Ovary (tissue), 9 donors: ENCODE results near the gene PRSS38. TPM values are rescaled to one million over a fixed set of nuclear protein-coding genes. Genes with fewer than 3 reads are reported as not detected.
"Not testable (repeated sequence)": the region's sequence is repeated elsewhere in the genome, so short reads cannot be mapped to it uniquely, and the experiment has no call there.

Source experiments
- DNase-seq, 5 donors: peaks; one replicate each; pipeline ENCODE4 v3.0.0-alpha.2; 2019 to 2020
- H3K27ac ChIP-seq, 2 donors: fragments of 200-600 bp; one replicate each; pipeline versions ENCODE4 v1.5.1 to v1.8.0; 2019 to 2022
- H3K27me3 ChIP-seq: fragments of 200-600 bp; one replicate; pipeline ENCODE4 v1.8.0; 2022
- H3K36me3 ChIP-seq: fragments of 200-600 bp; sonication (generic); one replicate; pipeline ENCODE4 v1.5.1; 2019
- H3K4me1 ChIP-seq: one replicate; pipeline ENCODE4 v1.8.1; 2013; ENCODE audit warnings: mild to moderate bottlenecking, moderate library complexity; ENCODE audit not compliant: insufficient read depth
- H3K4me3 ChIP-seq: fragments of 200-600 bp; sonication (generic); one replicate; pipeline ENCODE4 v1.5.1; 2017
- H3K9me3 ChIP-seq, 2 donors: fragments of 200-600 bp in 1 of 2; sonication (generic) in 1 of 2; one replicate each; pipeline versions ENCODE4 v1.5.1 to v1.8.1; 2013 to 2019; ENCODE audit warnings: mild to moderate bottlenecking in 1 of 2, moderate library complexity in 1 of 2
- CTCF ChIP-seq, 3 donors: fragments of 450-650 bp in 2 of 3; fragments of 200-600 bp in 1 of 3; IDR thresholded peaks; one replicate each; pipeline versions ENCODE4 v1.5.1 to v1.8.0; 2016 to 2022; ENCODE audit warnings: antibody characterized with exemption in 3 of 3, mild to moderate bottlenecking in 1 of 3
- EP300 ChIP-seq: sonication (generic); formaldehyde crosslinking; IDR thresholded peaks from one replicate; pipeline ENCODE4 v1.6.1; 2017; ENCODE audit warnings: antibody characterized with exemption
- POLR2A ChIP-seq: fragments of 450-650 bp; IDR thresholded peaks from one replicate; pipeline ENCODE4 v1.6.1; 2017; ENCODE audit warnings: antibody characterized with exemption, mild to moderate bottlenecking, moderate library complexity
- WGBS, 3 donors: extraction: QIAGEN DNeasy Blood & Tissue Kit in 1 of 3; methylation state at CpG; one replicate each; pipeline versions ENCODE4 v1.1.5 to v1.1.7; 2013 to 2017; 5-methylcytosine and 5-hydroxymethylcytosine counted together
- intact Hi-C, 4 donors: fragments of 100-400 bp; cut with DNase I; formaldehyde crosslinking; loops; one replicate each; pipeline versions ENCODE4 v1.11.0 to v1.15.1; 2022 to 2023
- polyA plus RNA-seq, 2 donors: library from polyadenylated mRNA; stranded (reverse); fragments of 200-250 nt in 1 of 2; fragments of 350-450 nt in 1 of 2; fragmentation: Illumina TruSeq in 1 of 2; extraction: RNeasy Lipid Tissue Mini Kit (QIAGEN cat#74804) in 1 of 2; gene quantifications; one replicate each; pipeline ENCODE4 v1.2.3, GENCODE V29; 2013 to 2014
- total RNA-seq, 7 donors: library from RNA; depleted of rRNA in 2 of 7; stranded (reverse); fragments of >200 nt in 2 of 7; fragmentation: NEBNext Ultra II Directional in 3 of 7; extraction: Animal tissue kit (Norgen Biotek cat#: 25700) in 3 of 7; gene quantifications; one replicate each; pipeline versions ENCODE4 v1.1.0 to v1.2.4, GENCODE V29; 2016 to 2023
- donor health status: DM: no; HTN: no; CAD: no; lungs with moderate emphysema.
- donor health status: DM: no; HTN: no; CAD: no.
- donor health status: Bipolar disorder and iron deficiency.
- donor health status: DM: yes; HTN: yes; CAD: no.
- donor health status: DM: no; HTN: no; CAD: no.
- donor health status: DM: yes; HTN: yes; CAD: no.

The PRSS38 gene
- total and polyA plus RNA-seq, 9 donors, result not detected

- Histone ChIP-seq H3K4me1 (no peaks in the 10 kb centered on the region), H3K4me3 (no peak overlapping the region), H3K27me3 (no peaks in the 10 kb centered on the region), H3K36me3 (no peaks in the 10 kb centered on the region), H3K9me3 (no peaks in the 10 kb centered on the region), H3K27ac (no peak overlapping the region)
- WGBS, 3 donors, result 63 to 71% (median 63%) methylated on average over 5 of the region's 5 CpGs
- DNase-seq, result no peak
- intact Hi-C loops, result no loop called here
- TF ChIP-seq EP300 (no peak), CTCF (IDR thresholded peaks at IDR 0.05) (no peak), POLR2A (no peak)
These were observed 53.9 kb downstream of the PRSS38 start for GRCh38 chr1:227869279-227869842.

GRCh38 chr1:227869851-227870305 is 54.4 kb downstream of the PRSS38 start:
- Histone ChIP-seq H3K9me3 (no peaks in the 10 kb centered on the region), H3K27me3 (no peaks in the 10 kb centered on the region), H3K36me3 (no peaks in the 10 kb centered on the region), H3K27ac (no peak overlapping the region), H3K4me1 (no peaks in the 10 kb centered on the region), H3K4me3 (no peak overlapping the region)
- DNase-seq, result peak in 1 of 5 donors; percentile 25
- 78 to 81% (median 79%) methylated on average over 5 of the region's 5 CpGs for WGBS, 3 donors
- no peak for TF ChIP-seq POLR2A
- no peak for TF ChIP-seq CTCF (IDR thresholded peaks at IDR 0.05)
- TF ChIP-seq EP300, result no peak
- intact Hi-C loops, result no loop called here

GRCh38 chr1:227870366-227870765 is 54.9 kb downstream of the PRSS38 start:
- TF ChIP-seq CTCF (IDR thresholded peaks at IDR 0.05) (no peak), EP300 (no peak), POLR2A (no peak)
- DNase-seq, result no peak
- Histone ChIP-seq H3K4me3 (no peak overlapping the region), H3K9me3 (no peaks in the 10 kb centered on the region), H3K36me3 (no peaks in the 10 kb centered on the region), H3K4me1 (no peaks in the 10 kb centered on the region), H3K27me3 (no peaks in the 10 kb centered on the region), H3K27ac (no peak overlapping the region)
- intact Hi-C loops, result no loop called here
- WGBS, 3 donors, result 64 to 70% (median 65%) methylated on average over 3 of the region's 3 CpGs

- WGBS, 3 donors, result 77 to 80% (median 79%) methylated on average over 5 of the region's 5 CpGs
- intact Hi-C loops, H3K27ac ChIP-seq, DNase-seq, H3K4me1 ChIP-seq, H3K4me3 ChIP-seq, H3K9me3 ChIP-seq, H3K27me3 ChIP-seq, H3K36me3 ChIP-seq: not testable (repeated sequence)
These were observed 56.4 kb downstream of the PRSS38 start for GRCh38 chr1:227871892-227872291.

GRCh38 chr1:227877810-227878209 is 62.3 kb downstream of the PRSS38 start:
- H3K27me3 ChIP-seq, H3K4me1 ChIP-seq, intact Hi-C loops, H3K36me3 ChIP-seq, H3K27ac ChIP-seq, H3K9me3 ChIP-seq, H3K4me3 ChIP-seq, DNase-seq: not testable (repeated sequence)
- 84 to 95% (median 88%) methylated on average over 3 of the region's 3 CpGs for WGBS, 3 donors
